Nephron progenitor cell (in vitro differentiated cells): ENCODE results near the gene PTPN1.

Experiments used
- DNase-seq: peaks from one replicate; pipeline ENCODE4 v3.0.0; 2021
- H3K27ac Mint-ChIP-seq: 2 replicates; pipeline ENCODE4 v1.8.0; 2021; ENCODE audit warnings: mild to moderate bottlenecking, moderate library complexity, mixed read lengths
- H3K27me3 Mint-ChIP-seq: 2 replicates; pipeline ENCODE4 v1.8.0; 2021; ENCODE audit warnings: mild to moderate bottlenecking, low read depth, mixed read lengths; ENCODE audit not compliant: poor library complexity
- H3K36me3 Mint-ChIP-seq: 2 replicates; pipeline ENCODE4 v1.8.0; 2021; ENCODE audit warnings: low read depth, mixed read lengths
- H3K4me1 Mint-ChIP-seq: 2 replicates; pipeline ENCODE4 v1.8.0; 2021; ENCODE audit warnings: mixed read lengths
- H3K4me3 Mint-ChIP-seq: 2 replicates; pipeline ENCODE4 v1.8.0; 2021; ENCODE audit warnings: mild to moderate bottlenecking, moderate library complexity, mixed read lengths
- H3K9me3 Mint-ChIP-seq: 2 replicates; pipeline ENCODE4 v1.8.0; 2021; ENCODE audit warnings: mild to moderate bottlenecking, moderate library complexity, mixed read lengths
- TF ChIP-seq, protein P1 (sequence below): fragments of 200-600 bp; sonication (generic); IDR thresholded peaks from 2 replicates; pipeline ENCODE4 v1.5.0; 2021; ENCODE audit warnings: antibody characterized with exemption

PTPN1 gene

DNA sequence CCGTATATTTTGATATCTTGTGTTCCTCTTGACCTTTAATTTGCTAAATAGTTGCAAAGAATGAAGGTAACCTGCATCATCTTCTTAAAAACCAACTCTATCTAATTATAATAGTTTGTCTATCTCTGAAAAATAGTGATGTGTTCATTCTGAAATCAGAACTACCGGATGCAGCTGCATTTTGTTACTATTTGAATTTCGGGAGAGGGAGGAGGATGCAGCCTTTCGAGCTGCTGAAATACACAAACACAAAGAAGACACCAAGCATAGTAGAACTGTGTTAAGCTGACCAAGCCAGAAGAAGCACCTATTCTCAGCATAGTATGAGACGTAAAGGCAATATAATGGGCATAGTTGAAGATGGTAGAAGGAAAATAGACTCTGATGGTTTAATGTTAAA, 33.1 kb downstream of the PTPN1 start:
- Mint-ChIP-seq H3K27ac (peak overlapping the region; percentile 17), H3K4me3 (no peak overlapping the region)

DNA sequence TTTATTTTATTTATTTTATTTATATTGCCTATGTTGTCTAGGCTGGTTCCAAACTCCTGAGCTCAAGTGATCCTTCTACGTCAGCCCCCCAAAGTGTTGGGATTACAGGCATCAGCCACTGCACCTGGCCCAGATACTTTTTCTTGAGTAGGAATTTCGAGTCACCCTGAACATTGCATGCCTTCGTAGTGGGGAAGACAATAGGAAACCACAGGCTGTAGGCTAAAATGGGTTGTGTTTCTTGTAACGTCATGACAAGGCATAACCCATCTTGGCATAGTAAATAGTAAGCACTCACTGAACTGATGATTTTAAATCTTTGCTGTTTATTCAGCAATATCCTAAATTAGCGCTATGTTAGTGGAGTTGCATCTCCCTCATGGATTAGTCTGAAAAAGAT, 34.9 kb downstream of the PTPN1 start:
- no peak overlapping the region for H3K4me3 Mint-ChIP-seq
- no peak overlapping the region for H3K27ac Mint-ChIP-seq
- H3K4me1 Mint-ChIP-seq = peaks cover 30% of the 10 kb centered on the region
- H3K9me3 Mint-ChIP-seq = no peaks in the 10 kb centered on the region
- no peak for DNase-seq
- TF ChIP-seq, protein P1, sequence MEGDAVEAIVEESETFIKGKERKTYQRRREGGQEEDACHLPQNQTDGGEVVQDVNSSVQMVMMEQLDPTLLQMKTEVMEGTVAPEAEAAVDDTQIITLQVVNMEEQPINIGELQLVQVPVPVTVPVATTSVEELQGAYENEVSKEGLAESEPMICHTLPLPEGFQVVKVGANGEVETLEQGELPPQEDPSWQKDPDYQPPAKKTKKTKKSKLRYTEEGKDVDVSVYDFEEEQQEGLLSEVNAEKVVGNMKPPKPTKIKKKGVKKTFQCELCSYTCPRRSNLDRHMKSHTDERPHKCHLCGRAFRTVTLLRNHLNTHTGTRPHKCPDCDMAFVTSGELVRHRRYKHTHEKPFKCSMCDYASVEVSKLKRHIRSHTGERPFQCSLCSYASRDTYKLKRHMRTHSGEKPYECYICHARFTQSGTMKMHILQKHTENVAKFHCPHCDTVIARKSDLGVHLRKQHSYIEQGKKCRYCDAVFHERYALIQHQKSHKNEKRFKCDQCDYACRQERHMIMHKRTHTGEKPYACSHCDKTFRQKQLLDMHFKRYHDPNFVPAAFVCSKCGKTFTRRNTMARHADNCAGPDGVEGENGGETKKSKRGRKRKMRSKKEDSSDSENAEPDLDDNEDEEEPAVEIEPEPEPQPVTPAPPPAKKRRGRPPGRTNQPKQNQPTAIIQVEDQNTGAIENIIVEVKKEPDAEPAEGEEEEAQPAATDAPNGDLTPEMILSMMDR = no peak
- peaks cover 3% of the 10 kb centered on the region for H3K27me3 Mint-ChIP-seq
- H3K36me3 Mint-ChIP-seq = peaks cover 33% of the 10 kb centered on the region

More for the DNA sequence above, 33.1 kb downstream of the PTPN1 start:
- H3K4me1 Mint-ChIP-seq = peaks cover 32% of the 10 kb centered on the region
- TF ChIP-seq, protein P1 = no peak
- no peak for DNase-seq
- peaks cover 4% of the 10 kb centered on the region for H3K9me3 Mint-ChIP-seq
- peaks cover 3% of the 10 kb centered on the region for H3K27me3 Mint-ChIP-seq
- peaks cover 49% of the 10 kb centered on the region for H3K36me3 Mint-ChIP-seq

DNA sequence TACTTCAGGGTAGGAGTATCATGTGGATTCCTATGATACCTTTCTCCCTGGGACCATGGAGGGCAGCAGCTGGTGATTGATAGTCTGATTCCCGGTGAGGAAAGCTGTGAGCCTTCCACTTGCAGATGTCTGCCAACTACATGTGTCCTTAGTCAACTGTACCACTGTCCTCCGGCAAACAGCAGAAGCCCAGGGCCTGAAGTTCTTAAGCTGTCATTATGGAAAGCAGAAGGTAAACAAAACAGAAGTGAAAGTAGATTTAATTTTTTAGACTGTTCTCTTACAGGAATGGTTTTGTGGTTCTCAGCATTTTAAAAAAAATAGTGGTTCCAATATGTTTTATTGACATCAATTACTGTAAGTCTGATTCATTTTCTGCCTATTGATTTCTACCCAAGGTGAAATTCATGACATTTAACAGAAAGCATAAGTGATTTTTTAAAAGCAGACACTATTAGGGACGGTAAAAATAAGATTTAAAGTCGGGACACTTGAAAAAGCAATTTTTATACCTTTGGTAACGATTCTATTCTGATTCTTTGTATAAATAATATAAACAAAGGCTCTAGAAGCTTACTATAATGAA, 36.6 kb downstream of the PTPN1 start:
- peak overlapping the region; percentile 18 for H3K27ac Mint-ChIP-seq
- peaks cover 17% of the 10 kb centered on the region for H3K36me3 Mint-ChIP-seq
- TF ChIP-seq, protein P1 = no peak
- H3K27me3 Mint-ChIP-seq = peaks cover 3% of the 10 kb centered on the region
- peaks cover 17% of the 10 kb centered on the region for H3K4me1 Mint-ChIP-seq
- no peak for DNase-seq
- H3K4me3 Mint-ChIP-seq = no peak overlapping the region
- H3K9me3 Mint-ChIP-seq = no peaks in the 10 kb centered on the region

DNA sequence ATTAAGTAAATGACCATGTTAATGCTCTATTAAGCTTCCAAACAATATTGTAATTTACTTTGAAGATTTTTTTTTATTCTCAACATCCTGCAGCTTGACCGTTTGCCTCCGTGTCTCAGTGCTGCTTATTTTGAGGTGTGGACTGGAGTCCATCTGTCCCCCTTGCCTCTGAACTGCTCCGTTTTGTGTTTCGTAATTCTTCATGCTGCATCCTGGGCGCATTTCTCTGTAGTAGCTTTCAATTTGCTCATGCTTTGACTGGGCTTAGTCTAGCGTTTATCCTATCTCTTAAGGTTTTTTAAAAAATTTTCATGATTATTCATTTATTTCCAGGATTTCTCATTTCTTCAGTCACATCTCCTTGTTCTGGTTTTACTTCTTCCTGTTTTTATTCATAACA, 37.8 kb downstream of the PTPN1 start:
- Mint-ChIP-seq H3K9me3 (no peaks in the 10 kb centered on the region), H3K27ac (peak overlapping the region; percentile 89), H3K36me3 (peaks cover 17% of the 10 kb centered on the region), H3K4me3 (no peak overlapping the region), H3K27me3 (peaks cover 3% of the 10 kb centered on the region), H3K4me1 (peaks cover 14% of the 10 kb centered on the region)
- no peak for DNase-seq
- TF ChIP-seq, protein P1 = no peak

DNA sequence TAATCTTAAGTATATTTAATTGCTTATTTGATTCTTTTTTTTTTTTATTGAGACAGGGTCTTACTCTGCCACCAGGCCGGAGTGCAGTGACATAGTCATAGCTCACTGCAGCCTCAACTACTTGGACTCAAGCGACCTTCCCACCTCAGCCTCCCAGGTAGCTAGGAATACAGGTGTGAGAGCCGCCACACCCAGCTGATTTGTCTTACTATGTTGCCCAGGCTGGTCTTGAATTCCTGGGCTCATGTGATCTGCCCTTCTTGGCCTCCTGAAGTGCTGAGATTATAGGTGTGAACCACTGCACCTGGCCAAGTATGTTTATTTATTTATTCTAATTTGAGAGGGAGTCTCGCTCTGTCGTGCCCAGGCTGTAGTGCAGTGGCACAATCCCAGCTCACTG, 38.2 kb downstream of the PTPN1 start:
- no peak for DNase-seq
- peaks cover 2% of the 10 kb centered on the region for H3K27me3 Mint-ChIP-seq

More for the DNA sequence above, 38.2 kb downstream of the PTPN1 start:
- Mint-ChIP-seq H3K4me3 (no peak overlapping the region), H3K9me3 (no peaks in the 10 kb centered on the region), H3K27ac (peak overlapping the region; percentile 89), H3K36me3 (peaks cover 14% of the 10 kb centered on the region), H3K4me1 (peaks cover 14% of the 10 kb centered on the region)
- TF ChIP-seq, protein P1 = no peak
